ENCODE results near the gene KMT2E. TPM values are rescaled to one million over a fixed set of nuclear protein-coding genes. Genes with fewer than 3 reads are reported as not detected.

The KMT2E gene
- total RNA-seq, 1 experiment from 2014 or later: 52.3 TPM

GRCh38 chr7:104983578-104984539, 30.1 kb upstream of the KMT2E start (continued):
- TF ChIP-seq STAT6 (CRISPR knock-in tag; conservative IDR thresholded peaks at IDR 0.05; ENCODE audit: low read depth) (no peak), ZNF281 (CRISPR knock-in tag; IDR thresholded peaks at IDR 0.05) (no peak), SMAD3 (CRISPR knock-in tag; IDR thresholded peaks at IDR 0.05; ENCODE audit: borderline replicate concordance) (no peak), SP1 (CRISPR knock-in tag; conservative IDR thresholded peaks at IDR 0.05) (peak; percentile 47; the same call in 1 of the 2 replicates), MXD4 (CRISPR knock-in tag; IDR thresholded peaks at IDR 0.05; ENCODE audit: borderline replicate concordance) (no peak), CREM (CRISPR knock-in tag; IDR thresholded peaks at IDR 0.05) (peak; percentile 70; the same call in 1 of the 2 replicates), CBFB (CRISPR knock-in tag; IDR thresholded peaks at IDR 0.05; ENCODE audit: low read depth) (no peak), HMGA2 (CRISPR knock-in tag; IDR thresholded peaks at IDR 0.05) (no peak), PRRX2 (CRISPR knock-in tag; IDR thresholded peaks at IDR 0.05) (peak; percentile 75; the same call in 1 of the 2 replicates), ATF2 (CRISPR knock-in tag; IDR thresholded peaks at IDR 0.05; ENCODE audit: borderline replicate concordance, low read depth) (no peak), ATF6 (CRISPR knock-in tag; IDR thresholded peaks at IDR 0.05) (no peak), USF1 (CRISPR knock-in tag; IDR thresholded peaks at IDR 0.05) (no peak), ZNF396 (CRISPR knock-in tag; IDR thresholded peaks at IDR 0.05; ENCODE audit: borderline replicate concordance) (no peak), MLX (CRISPR knock-in tag; IDR thresholded peaks at IDR 0.05) (no peak), ATF1 (CRISPR knock-in tag; IDR thresholded peaks at IDR 0.05) (no peak), ZNF263 (CRISPR knock-in tag; IDR thresholded peaks at IDR 0.05; ENCODE audit: low read depth) (no peak), SOX15 (CRISPR knock-in tag; IDR thresholded peaks at IDR 0.05) (no peak), E2F4 (CRISPR knock-in tag; IDR thresholded peaks at IDR 0.05; ENCODE audit: borderline replicate concordance, low read depth) (no peak), NFE2L1 (CRISPR knock-in tag; IDR thresholded peaks at IDR 0.05) (no peak), NR3C1 (CRISPR knock-in tag; conservative IDR thresholded peaks at IDR 0.05; ENCODE audit: low read depth) (no peak), IRF1 (CRISPR knock-in tag; IDR thresholded peaks at IDR 0.05) (no peak), MAX (CRISPR knock-in tag; IDR thresholded peaks at IDR 0.05) (peak; percentile 38; the same call in 1 of the 2 replicates), USF2 (CRISPR knock-in tag; IDR thresholded peaks at IDR 0.05) (no peak), FOXJ3 (CRISPR knock-in tag; IDR thresholded peaks at IDR 0.05; ENCODE audit: borderline replicate concordance) (no peak)
